GM12892 (cell line): ENCODE results near the gene FAF1.

ENCODE experiments used
- POLR2A ChIP-seq: IDR thresholded peaks from 2 replicates; pipeline ENCODE4 v1.6.1; 2011; ENCODE audit warnings: low read depth, low read length, control low read depth
- POLR2AphosphoS5 ChIP-seq: IDR thresholded peaks from 2 replicates; pipeline ENCODE4 v1.6.1; 2011; ENCODE audit warnings: low read depth, low read length, control low read depth
- TAF1 ChIP-seq: IDR thresholded peaks from 2 replicates; pipeline ENCODE4 v1.6.1; 2011; ENCODE audit warnings: low read depth, mild to moderate bottlenecking, control low read depth, low read length, borderline replicate concordance

DNA sequence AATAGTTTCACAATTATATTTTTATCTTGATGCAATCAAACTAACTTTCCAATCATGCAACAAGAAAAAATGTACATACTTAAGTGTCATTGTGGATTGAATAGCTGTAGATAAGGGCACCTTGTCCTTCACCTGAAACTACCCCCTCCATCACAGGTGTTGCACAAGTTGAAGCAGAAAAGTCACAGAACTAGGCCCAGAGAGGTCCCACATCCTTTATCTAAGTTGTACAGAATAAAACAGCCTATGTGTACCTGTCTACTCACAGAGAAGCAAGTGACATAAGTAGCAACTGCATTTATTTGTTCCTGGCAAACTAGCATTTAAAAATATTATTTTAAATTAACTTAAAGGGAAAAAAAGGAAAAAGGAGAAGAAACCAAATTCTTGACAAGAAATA is 256.8 kb downstream of the FAF1 start:
- TF ChIP-seq POLR2AphosphoS5 (no peak), TAF1 (no peak), POLR2A (no peak)
